Measurements from ENCODE around the gene DDX39B.

Gene DDX39B

DNA sequence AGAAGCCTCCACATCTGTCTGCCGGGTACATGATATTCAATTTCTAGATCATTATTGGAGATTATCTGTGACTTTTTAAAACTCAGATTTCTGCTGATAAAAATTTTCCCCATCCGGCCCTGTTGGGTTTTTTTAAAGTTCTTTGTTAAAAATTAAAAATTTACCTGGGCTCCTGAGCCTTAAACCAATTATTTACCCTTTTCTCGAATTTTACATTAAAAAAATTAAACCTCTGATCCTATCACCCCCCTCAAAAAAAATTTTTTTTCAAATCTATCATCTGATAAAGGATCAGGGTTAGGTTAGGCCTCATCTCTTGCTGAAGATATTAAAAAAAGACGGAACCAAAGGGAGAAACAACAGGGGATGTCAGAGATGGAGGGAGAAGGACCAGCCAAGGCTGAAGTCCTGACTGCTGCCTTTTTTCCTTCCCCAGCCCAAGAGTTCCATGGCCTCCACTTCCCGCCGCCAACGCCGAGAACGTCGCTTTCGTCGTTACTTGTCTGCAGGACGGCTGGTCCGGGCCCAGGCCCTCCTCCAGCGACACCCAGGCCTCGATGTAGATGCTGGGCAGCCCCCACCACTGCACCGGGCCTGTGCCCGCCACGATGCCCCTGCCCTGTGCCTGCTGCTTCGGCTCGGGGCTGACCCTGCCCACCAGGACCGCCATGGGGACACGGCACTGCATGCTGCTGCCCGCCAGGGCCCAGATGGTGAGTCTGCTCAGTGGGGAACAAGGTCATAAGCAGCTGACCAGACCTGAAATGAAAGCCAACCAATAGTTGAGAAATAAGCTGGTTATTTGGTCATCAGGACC lies 6.1 kb upstream of the DDX39B start:
- DNase-seq (ENCODE audit: low spot score): no peak

DNA sequence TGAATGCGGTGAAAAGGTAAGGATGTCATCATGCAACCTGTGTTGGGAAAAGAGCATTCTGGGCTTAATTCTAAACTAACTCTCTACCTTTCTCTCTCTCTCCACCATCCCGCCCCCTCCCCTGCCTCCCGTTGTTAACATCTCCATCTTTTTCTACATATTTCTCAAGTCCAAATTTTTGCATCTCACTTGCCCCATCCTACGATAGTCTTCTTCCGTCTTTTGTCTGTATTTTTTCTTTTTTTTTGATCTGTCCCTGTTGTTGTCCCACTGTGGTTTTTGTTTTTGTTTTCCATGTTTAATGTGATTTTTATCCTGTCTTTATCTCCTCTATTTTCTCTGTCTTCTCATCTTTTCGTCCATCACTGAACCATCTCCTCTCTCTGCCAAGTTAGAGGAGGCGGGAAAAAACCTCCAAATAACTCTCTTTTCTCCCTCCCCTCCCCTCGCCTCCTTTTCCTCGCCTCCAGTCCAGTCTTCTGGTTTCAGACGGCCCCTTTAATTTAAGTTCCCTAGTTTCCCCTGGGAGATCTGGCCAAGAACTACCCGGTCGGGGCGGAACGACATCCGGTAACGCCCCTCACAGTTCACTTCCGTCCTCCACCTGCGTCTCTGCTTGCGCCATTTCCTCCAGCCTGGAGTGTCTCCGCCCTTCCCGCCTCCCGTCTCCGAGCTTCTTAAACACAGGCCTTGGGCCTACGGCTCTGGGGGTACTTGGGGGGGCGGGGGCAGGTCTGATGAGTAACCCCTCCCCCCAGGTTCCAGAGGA lies 5.3 kb upstream of the DDX39B start, which contains the start of gene NFKBIL1:
NFKBIL1 (plus strand) TSS at position 651 of the 769 bp plus-strand sequence; CDS start at position 738, 87 bp downstream.
- peak; percentile 96 for DNase-seq (ENCODE audit: low spot score)

DNA sequence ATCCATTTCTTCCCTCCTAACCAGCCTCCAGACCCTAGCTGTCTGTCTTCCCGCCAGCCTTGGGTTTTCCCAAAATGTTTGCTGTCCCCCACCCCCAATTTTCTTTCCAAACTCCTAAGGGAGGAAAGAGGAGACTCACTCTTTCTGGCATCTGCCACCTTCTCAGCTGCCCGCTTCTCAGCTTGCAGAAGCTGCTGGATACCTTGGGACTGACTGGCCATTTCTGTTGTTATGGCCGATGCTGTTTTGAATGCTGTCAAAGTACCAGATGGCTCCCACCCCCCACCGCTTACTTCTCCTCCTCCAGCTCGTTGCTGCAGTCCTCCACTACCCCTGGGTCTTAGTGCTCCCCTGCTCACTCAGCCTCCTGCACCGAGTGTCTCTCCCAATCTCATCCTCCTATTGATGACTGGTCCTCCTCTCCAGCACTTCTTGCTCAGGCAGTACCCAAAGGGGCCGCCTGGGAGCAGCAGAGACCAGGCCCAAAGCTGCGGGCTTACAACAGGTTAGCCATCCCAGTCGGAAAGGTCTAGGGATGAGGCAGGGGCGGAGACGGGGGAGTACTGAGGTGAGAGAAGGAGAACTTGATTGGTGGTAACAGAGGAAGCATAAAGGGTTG lies 4.6 kb upstream of the DDX39B start, which contains the start of gene ATP6V1G2:
ATP6V1G2 (minus strand) TSS at position 270 of the 619 bp plus-strand sequence; CDS start at position 221, 49 bp downstream.
- DNase-seq (ENCODE audit: low spot score): peak; percentile 87

DNA sequence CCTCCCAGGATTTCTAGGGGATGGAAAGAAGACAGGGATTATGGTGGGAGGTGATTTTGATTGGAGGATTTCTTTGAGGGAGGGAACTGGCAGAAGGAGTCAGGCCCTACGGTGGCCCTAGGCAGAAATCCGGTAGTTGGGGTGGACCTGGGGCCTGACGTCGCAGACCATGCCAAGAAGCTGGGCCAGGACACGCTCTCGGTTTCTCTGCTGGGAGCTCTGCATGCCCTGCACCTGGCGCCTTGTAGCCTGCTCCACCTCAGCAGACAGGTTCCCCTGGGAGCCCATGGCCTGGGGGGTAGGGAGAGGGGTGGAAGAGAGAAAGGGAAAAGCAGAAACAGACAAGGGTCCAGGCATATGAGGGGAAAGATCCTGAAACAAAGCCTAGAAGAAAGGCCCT lies 3.5 kb upstream of the DDX39B start:
- no peak for DNase-seq (ENCODE audit: low spot score)

DNA sequence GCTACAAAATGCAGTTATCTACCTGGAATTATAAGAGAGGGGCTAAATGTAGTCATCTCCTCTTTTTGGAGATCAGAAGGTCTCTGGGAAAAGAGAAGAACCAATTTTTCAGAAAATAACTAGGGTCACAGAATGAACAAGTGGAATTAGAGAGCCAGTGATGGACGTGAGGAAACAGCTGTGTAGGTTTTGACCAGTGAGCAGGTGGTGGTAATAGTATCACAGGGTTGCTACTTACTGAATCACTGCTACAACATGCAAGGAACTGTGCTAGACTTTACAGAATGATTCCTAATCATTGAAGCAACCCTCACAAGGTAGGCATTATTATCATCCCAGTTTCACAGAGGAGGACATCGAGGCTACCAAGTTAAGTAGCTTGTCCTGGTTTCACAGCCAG lies 2.9 kb upstream of the DDX39B start:
- no peak for DNase-seq (ENCODE audit: low spot score)

DNA sequence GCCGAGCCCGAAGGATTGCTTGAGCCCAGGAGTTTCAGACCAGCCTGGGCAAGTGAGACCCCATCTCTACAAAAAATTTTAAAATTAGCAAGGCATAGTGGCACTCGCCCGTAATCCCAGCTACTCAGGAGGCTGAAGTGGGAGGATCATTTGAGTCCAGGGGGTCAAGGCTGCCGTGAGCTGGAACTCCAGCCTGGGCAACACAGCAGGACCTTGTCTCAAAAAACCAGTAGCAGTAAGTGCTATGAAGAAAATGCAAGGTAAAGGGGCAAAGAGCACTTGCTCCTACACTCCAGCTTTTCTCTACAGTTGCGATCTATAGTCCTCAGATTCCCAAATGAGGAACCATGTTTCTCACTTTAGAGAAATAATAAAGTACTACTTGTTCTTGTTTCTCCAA lies 1.8 kb upstream of the DDX39B start:
- no peak for DNase-seq (ENCODE audit: low spot score)

DNA sequence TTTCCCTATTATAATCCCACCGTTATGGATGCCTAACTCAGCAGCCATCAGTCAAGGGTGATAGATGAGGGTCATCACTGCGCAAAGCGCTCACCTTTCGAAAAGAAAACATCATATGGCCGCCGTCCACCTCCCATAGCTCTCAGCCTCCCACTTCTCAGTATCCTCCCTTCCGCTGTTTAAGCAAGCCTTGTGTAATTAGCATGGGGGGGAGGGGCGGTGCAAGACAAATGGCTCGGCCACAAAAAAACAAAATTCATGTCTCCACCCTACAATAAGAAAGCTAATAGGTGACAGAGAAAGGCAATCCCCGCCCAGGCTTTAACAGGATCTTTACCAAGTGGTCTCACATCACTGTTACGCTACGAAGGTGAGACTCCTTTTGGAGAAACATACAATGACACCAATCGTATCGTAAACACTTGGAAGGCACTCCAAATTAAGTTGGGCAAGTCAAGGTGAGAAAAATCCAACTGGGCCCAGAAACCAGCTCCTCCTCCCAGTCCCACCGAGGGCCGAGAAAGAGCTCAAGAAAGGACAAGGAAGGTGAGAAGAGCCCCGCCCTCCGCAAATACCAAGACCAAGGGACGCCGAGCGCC lies 645 bp downstream of the DDX39B start:
- DNase-seq (ENCODE audit: low spot score): peak; percentile 64

DNA sequence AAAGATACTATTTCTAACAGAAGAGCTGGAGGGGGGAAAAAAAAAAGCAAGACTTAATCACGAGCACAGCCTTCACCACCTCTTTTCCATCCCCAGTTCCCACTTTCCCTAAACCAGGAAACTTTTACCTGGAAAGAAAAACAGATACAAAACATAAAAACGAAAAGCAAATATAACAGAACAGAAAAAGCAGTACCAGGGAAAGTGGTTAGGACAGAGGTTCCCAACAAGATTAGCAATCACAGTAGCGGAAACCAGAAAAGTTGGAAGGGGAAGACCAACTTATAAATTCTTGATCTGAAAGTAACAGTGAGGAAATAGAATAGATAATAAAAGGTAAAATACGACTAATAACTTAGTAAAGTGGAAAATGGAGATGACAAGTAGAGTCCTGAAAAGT lies 1.2 kb downstream of the DDX39B start:
- no peak for DNase-seq (ENCODE audit: low spot score)

DNA sequence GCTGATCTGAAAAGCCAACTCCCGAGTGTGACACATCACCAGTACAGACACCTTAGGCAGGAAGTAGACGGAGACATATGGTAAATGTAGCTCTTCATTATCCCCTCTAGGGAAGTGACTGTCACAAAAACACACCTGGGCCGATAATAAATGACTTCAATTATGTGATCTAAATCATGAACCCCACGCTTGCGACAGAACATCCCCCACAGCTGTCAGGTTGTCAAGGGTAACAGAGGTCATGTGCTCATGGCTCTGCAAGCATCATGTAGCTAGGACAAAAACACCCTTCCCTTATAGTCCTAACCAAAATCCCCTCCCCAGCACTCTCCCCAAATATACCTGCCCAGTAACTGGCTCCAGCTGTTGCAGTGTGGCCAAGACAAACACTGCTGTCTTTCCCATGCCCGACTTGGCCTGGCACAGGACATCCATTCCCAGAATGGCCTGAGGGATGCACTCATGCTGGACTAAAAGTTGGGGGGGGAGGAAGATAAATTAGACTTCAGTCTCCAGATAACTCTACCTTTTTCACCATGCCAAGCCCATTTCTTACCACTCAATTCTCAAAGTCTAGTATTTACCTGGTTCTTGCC lies 2.9 kb downstream of the DDX39B start:
- no peak for DNase-seq (ENCODE audit: low spot score)

DNA sequence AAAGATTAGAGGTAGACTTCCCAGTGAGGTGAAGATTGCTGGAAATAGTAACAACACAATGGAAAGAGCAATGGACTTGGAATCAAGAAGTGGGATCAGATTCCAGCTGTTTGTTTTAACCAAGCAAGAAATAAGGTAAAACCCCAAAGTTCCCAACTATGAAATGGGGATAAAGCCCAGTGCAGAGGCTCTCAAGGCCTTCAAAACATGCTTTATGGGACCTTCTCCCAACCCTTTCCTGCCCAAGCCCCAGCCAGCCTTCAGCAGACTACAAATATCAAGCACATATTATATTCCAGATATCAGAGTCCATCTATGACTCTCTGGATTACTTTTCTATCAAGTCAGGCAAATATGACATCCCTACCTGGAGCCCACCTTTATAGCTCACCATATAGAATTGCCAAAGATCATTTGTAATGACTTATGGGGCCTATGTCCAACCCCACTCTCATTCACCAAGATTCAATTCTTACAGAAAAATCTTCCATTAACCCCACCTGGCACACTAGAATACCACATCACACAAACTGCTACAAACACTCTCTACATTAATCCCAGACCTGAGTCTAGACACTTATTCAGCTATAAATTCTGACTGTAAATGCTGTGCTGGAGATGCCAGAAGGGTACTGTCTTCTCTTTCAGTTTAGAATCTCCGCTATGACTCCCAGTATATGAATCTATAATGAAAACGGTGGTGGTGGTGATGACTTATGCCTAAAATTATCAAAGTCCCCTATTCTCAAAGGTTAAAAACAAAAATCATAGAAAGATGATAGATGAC lies 6.1 kb downstream of the DDX39B start:
- DNase-seq (ENCODE audit: low spot score): no peak

DNA sequence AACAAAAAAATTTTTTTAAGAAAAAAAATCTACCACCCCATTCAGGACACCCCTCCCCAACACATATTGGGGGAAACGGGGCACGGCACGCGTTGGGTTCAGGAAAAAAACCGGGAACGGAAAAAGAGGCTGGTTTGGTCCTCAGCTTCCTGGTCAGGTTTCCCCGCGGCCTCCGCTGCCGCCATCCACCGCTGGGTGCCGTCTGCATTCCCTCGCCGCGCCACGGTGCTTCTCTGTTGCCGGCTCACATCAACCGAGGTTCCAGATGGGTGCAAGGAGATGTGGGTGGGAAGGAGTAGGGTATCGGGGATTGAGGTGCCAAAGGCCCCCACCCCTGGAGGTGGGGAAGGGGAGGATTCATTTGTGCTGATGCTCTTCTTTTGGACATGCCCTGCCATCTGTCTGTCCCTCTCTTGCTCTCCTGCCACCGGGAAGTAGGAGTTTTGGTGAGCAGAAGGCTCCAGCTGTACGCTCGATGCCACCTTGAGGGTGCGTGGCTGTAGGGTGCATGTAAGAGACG lies 7.2 kb downstream of the DDX39B start:
- no peak for DNase-seq (ENCODE audit: low spot score)

DNA sequence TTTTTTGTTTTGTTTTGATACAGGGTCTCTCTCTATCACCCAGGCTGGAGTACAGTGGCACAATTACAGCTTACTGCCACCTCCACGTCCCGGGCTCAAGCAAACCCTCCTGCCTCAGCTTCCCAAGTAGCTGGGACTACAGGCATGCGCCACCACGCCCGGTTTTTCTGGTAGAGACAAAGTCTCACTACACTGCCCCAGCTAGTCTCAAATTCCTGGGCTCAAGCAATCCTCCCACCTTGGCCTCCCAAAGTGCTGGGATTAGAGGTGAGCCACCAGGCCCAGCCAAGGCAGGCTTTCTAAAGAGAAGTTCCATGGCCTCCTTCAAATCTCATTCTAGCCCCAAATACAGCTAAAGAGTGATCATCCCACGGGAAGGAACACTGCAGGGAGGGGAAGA lies 7.8 kb downstream of the DDX39B start:
- no peak for DNase-seq (ENCODE audit: low spot score)

DNA sequence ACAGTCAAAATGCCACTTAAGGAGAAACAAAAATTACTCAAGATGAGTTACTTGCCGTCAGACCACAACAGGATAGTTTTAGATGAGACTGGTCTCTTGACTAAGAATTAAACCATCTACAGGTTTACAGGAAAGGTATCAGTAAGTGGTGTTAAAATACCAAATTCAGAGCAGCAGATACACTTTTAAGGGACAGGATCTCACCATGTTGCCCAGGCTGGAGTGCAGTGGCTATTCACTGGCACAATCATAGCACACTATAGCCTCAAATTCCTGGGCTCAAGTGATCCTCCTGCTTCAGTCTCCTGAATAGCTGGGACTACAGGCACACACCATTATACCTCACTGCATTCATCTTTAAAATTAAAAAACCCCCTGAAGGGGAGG lies 8.4 kb downstream of the DDX39B start:
- DNase-seq (ENCODE audit: low spot score): no peak

DNA sequence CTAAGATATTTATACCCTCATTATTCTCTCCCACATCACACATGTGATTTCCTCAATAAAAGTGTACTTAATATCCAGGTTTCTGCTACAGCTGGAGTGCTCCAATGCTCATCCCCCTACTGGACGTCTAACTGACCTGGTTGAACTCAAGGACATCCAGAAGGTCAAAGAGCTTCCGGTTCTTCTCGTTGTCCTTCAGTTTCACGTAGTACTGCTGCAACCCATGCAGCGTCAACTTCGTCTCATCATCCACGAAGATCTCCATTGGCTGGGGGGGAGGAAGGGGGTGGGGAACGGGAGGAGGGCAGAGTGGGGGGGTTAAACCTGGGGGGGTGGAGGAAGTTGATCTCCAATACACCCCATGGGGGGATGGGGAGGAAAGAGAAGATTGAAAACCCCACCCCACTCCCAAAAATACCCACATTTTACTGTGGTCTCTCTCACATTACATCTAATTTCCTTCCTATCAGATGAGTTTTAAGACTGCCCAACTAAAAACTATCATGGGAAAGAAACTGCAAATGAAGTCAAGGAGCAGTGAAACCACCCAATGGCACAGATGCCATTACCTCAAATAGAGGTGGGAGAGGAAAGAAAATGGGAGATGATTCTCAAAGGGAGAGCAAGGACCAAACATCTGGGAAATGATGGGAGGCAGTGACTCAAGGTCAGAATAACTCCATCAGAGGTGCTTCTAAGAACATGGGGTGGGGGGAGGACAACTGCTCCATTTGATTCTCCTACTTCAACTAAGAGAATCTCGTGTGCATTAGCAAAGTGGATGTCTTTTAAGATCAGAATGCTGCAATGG lies 9.0 kb downstream of the DDX39B start:
- DNase-seq (ENCODE audit: low spot score): no peak

DNA sequence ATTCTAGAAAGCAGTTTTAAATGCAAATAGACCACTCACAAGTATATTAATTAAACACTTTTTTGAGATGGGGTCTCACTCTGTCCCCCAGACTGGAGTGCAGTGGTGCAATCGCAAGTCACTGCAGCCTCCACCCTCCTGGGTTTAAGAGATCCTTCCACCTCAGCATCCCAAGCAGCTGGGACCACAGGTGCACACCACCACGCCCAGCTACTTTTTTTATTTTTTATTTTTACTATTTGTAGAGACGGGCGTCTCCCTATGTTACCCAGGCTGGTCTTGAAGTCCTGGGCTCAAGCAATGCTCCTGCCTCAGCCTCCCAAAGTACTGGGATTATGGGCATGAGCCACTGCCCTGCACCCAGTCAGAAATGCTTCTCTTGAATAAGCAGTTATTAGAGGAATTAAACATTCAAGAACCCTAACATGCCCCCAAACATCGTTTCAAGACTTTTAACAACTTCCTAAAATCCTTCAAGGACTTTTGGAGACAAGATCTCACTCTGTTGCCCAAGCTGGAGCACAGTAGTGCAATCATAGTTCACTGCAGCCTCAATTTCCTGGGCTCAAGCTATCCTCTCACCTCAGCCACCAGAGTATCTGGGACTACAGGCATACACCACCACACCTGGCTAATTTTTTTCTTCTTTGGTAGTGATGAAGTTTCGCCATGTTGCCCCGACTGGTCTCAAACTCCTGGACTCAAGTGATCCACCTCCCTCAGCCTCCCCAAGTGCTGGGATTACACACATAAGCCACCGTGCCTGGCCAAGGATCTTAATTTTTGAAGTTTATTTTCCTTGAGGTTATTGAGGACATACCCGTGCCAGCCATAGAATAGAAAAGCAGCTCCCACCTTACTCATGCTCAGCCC lies 9.8 kb downstream of the DDX39B start:
- DNase-seq (ENCODE audit: low spot score): no peak

DNA sequence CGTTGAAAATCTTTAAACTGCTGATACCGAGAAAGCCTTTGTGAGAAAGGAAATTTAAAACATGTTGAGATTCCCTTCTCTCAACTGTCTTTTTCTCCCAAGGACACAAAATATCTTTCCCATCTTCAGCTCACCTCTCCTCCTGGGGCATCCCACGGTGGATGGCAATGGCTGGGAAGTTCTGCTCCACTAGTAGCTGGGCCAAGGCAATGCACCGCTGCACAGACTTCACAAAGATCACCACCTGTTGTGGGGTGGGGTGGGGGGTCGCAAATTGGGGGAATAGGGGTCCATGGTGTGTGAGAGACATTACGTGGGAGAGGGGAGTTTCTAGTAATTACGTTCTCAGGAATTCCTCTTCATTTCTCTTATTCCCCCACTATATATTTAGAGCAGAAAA lies 10.6 kb downstream of the DDX39B start:
- DNase-seq (ENCODE audit: low spot score): no peak

DNA sequence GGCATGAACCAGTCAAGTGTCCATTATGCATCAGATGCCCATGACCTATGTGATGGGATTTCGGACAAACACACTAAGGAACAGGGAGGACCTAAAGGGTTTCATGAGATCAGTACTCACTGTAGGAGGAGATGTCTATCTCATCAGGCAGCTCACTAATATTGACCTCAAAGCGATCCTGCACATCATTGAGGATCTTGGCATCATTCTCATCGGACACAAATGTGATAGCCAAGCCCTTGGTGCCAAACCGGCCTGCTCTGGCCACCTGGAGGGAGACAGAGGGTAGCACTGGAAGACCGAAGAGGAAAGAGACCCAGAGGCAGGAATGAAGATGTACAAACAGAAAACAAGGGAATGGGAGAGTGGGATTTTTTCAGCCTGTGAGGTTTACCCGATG lies 11.1 kb downstream of the DDX39B start:
- no peak for DNase-seq (ENCODE audit: low spot score)

DNA sequence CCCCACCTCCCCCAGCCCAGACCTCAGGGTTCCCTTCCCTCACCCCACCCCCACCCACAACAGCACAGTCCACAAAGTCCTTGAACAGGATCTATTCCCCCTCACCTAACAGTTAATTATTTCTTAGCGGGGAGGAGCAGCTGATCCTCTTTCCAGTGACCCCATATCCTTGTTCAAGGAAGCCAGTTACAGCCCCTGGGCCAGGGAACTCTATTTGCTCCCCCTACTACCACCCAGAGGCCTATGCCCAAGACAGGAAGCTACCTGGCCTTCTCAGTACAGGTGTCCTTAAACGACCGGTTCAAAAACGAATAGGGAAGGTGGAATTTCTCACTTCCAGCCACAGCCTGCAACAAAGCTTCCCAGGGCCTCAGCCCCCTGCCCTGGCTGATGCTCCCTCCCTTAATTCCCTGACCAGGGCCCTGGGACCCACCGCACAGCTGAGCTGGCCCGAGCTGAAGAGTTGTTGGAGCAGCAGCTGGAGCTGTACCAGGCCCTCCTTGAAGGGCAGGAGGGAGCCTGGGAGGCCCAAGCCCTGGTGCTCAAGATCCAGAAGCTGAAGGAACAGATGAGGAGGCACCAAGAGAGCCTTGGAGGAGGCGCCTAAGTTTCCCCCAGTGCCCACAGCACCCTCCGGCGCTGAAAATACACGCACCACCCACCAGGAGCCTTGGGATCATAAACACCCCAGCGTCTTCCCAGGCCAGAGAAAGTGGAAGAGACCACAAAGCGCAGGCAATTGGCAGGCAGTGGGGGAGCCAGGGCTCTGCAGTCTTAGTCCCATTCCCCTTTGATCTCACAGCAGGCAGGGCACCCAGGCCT lies 12.3 kb downstream of the DDX39B start:
- no peak for DNase-seq (ENCODE audit: low spot score)
